Embryonic facial prominence (tissue), 1 donor: ENCODE measurements around the gene HLA-DMA.

ENCODE experiments used
- DNase-seq: peaks from one replicate; pipeline ENCODE4 v3.0.0-alpha.2; 2016; ENCODE audit errors: extremely low spot score

HLA-DMA gene

DNA sequence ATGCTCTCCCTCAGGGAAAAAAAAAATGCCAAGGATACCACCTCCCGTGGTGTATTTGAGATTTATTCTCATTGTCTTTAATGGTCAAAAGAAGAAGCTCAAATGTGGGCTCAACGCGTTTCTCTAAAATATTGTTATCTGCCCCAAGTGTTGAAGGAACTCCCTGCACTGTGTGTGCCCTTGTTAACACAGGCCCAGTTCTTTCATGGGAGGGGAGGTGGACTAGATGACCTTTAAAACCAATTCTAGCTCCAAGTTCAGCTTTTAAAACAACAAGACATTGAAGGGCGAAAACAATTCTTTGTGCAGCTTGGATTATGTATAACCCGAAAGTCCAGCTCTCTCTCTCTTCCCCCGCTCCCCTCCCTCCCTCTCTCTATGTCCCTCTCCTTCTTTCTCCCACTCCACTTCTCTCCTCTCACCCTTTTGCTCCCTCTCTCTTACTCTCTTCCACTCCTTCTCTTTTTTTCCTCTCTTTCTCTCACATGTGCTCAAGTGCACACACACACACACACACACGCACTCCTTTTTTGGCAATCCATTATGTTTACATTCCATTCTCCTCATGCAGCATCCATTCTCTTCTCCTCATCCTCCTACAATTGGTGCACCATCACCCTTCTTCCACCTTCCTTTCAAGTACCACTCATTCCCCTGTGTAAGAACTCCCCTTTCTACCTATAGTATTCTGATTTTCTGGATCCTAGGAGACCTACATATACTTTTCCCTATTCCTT lies 20.6 kb downstream of the HLA-DMA start:
- DNase-seq: no peak

DNA sequence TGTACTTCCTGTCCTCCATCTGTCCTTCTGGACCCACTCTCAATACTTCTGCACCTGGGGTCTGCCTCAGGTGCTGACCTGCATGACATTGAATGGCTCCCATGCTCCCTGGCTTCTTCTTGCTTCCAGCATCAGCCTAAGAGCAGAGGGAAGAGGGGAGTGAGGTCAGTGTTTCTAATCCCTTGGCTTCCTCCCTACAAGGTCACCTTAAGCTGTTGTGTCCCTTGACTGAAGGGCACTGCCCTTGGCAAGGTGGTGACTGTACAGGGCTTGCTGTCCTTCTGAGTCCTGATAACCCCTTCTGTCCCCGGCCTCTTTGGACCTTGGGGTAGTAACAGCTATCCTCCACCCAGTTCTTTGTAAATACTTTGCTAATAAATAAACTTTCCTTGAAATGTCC lies 21.7 kb downstream of the HLA-DMA start:
- DNase-seq: no peak

DNA sequence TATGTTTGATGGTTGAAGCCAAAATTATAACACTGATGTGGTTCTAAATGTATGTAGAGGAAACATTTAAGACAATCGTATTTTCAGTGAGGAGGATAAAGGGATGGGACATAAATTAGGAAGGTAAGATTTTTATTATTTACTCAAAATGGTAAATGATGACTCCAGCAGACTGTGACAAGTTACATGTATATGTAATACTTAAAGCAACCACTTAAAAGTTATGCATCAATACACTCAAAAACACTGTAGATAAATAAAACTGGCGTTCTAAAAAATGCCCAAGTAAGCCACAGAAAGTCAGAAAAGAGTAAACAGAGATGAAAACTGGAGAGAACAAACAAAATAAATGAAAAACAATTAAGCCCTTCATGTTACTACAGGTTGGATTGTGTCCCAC lies 30.8 kb downstream of the HLA-DMA start:
- DNase-seq: no peak

DNA sequence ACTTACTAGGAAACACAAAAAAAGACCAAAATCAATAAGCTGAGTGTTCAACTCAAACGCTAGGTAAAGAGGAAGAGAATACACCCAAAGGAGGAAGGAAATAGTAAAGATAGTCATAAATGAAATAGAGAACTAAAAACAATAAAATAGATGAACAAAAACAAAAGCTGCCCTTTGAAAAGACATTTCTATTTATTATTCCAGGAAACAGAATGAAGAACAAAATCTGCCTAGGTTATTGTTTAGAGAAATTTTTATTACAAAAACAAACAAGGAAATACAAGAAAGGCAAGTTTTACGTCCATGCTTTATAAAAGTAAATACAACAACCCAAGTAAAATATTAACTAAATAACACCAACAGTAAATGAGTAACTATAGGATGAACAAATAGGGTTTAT lies 32.2 kb downstream of the HLA-DMA start:
- no peak for DNase-seq

DNA sequence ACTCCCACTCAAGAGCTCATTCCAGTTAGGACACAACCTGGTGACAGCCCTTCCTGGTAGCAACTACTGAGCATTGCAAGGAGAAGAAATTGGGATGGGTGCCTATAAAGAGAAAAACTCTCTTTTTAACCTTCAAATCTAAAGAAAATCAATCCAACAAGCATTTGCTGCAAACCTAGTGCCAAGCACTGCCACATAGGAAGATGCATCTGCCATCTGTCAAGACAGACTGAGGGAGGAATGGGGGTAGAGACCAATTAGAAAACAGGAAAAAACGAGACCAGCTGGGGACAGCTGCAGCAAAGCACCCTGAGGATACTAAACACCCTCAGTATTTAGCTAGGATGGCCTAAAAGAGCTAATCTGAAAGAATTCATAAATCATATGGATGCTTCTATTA lies 39.9 kb downstream of the HLA-DMA start:
- DNase-seq: no peak

DNA sequence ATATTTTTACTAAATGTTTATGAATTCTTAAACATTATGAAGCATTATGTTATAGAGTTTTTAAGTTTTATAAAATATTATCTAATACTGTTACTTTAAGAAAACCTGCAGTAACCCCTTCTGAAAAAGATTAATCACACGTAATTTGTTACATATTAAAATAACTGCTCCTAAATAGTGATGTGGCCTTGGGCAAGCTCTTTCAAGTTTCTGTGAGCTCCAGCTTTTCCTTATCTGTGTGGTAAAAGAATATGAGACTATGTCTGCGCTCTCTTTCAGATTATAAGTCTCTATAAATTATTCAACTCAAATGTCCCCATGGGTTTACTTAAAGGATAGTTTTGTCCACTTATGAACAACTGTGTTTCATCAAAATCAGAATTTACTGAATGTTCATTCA lies 44.0 kb downstream of the HLA-DMA start:
- no peak for DNase-seq

DNA sequence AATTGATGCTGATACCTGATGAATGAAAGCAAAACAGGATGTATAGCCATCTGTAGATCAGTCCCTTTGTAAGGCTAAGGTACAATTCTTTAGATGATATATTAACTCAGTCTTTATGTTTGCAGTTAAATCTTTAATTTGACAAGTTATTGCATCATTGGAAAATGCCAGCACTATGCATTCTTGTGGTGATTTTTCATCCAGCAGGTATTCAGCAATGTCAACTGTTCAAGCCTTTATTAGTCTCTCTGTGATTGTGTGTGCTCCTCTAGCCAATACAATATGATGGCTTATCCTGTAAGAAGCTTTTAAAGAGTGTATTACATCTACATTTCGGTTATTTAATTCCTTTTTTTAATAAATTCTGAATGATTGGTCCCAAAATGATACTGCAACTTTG lies 46.4 kb downstream of the HLA-DMA start:
- DNase-seq: no peak

DNA sequence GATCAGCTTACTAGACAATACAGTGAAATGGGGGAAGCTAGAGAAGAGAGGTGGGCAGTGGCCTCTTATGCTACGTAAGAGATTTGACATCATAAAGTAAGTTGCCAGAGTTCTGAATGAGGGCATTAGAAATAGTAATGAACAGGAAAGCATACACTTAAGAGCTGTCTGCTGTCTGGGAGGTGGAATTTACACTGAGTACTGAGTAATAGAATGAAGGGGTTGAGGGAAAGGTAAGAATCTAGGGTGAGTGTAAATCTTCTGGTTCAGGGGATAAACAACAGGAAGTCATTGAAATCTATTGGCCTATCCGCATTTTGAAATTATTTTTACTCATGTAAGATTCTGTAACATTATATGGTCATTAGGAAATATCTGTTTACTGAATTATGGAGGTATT lies 47.8 kb downstream of the HLA-DMA start:
- DNase-seq: no peak

DNA sequence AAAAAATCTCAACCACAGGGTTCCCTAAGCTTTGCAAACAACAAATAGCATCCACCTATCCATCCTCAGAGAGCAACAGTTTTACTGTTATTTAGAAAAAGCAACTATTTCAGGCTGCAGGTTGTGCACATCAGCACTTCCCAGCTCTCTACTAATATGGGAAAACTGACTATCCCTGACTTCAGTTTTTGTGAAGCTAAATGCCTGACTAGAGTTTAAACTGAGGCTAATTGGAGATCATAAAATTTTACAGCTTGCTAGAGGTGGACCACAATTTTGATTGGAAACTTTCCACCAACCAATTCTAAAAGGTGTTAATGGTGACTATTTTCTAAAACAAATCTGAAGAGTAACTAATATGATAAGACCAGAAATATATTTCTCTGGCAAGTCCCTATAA lies 48.9 kb downstream of the HLA-DMA start:
- no peak for DNase-seq
